ENCODE results near the gene OTUD1. TPM values are rescaled to one million over a fixed set of nuclear protein-coding genes. Genes with fewer than 3 reads are reported as not detected.
"Not testable (repeated sequence)": the region's sequence is repeated elsewhere in the genome, so short reads cannot be mapped to it uniquely, and the experiment has no call there.

OTUD1 gene
- polyA plus RNA-seq, 2 of the 4 experiments (the other 2 are of a cell fraction) = 2.3 to 2.4 TPM

- TF ChIP-seq RARB (CRISPR knock-in tag; IDR thresholded peaks at IDR 0.05) (no peak), CHD2 (IDR thresholded peaks at IDR 0.05; ENCODE audit: low read length, partially characterized antibody) (no peak), CBX8 (IDR thresholded peaks at IDR 0.05) (no peak), SREBF2 (IDR thresholded peaks at IDR 0.05) (no peak), FOSL2 (IDR thresholded peaks at IDR 0.05) (no peak), FOSL2 (CRISPR knock-in tag; IDR thresholded peaks at IDR 0.05) (no peak), PHF8 (IDR thresholded peaks at IDR 0.05; ENCODE audit: borderline replicate concordance, low read depth) (peak; percentile 55; the same call in 1 of the 2 replicates), KDM5A (IDR thresholded peaks at IDR 0.05) (no peak)
These were observed at the start of gene OTUD1 (continued) for GRCh38 chr10:23438547-23439451.

GRCh38 chr10:23390408-23390807 is 48.5 kb upstream of the OTUD1 start:
- H3K4me1 ChIP-seq; DNase-seq (ENCODE audit: low read depth in 1 of 2, low spot score in 1 of 2); ATAC-seq; H3K9me3 ChIP-seq; POLR2A ChIA-PET; H3K27ac ChIP-seq; H3K4me3 ChIP-seq; H3K4me2 ChIP-seq; FAIRE-seq; CTCF ChIA-PET: not testable (repeated sequence)
- WGBS (ENCODE audit: missing lambda C conversion rate) = 49% methylated on average over 10 of the region's 10 CpGs

- Histone ChIP-seq H3K4me2 (no peak overlapping the region), H3K4me3 (no peak overlapping the region), H3K4me1 (no peaks in the 10 kb centered on the region), H3K27ac (no peak overlapping the region), H3K9me3 (no peaks in the 10 kb centered on the region)
- no peak for ATAC-seq
- 59% methylated on average over 4 of the region's 4 CpGs for WGBS (ENCODE audit: missing lambda C conversion rate)
- no peak for FAIRE-seq
- TF ChIP-seq NPAS2 (CRISPR knock-in tag; IDR thresholded peaks at IDR 0.05; ENCODE audit: borderline replicate concordance) (no peak), TFCP2L1 (CRISPR knock-in tag; IDR thresholded peaks at IDR 0.05) (no peak), BCL3 (IDR thresholded peaks at IDR 0.05) (no peak), RNF2 (IDR thresholded peaks at IDR 0.05; ENCODE audit: borderline replicate concordance, low read depth) (no peak), NFE2L2 (conservative IDR thresholded peaks at IDR 0.05; ENCODE audit: low read length) (no peak), E2F6 (IDR thresholded peaks at IDR 0.05; ENCODE audit: borderline replicate concordance, low read depth) (no peak), PBX3 (IDR thresholded peaks at IDR 0.05) (no peak), GATA3 (IDR thresholded peaks at IDR 0.05; ENCODE audit: borderline replicate concordance) (no peak), HOXA7 (CRISPR knock-in tag; IDR thresholded peaks at IDR 0.05) (no peak)
- no peak for DNase-seq (ENCODE audit: low read depth in 1 of 2, low spot score in 1 of 2)
- ChIA-PET CTCF (interaction anchor here (0.8 kb wide), 1 partner anchor 15 kb away, joined by 5 read pairs; no protein-coding TSS in a partner anchor), POLR2A (no interaction called here)
These were observed 48.1 kb upstream of the OTUD1 start for GRCh38 chr10:23390809-23391208.

- Histone ChIP-seq H3K4me1 (no peaks in the 10 kb centered on the region), H3K4me2 (no peak overlapping the region), H3K9me3 (no peaks in the 10 kb centered on the region), H3K27ac (no peak overlapping the region), H3K4me3 (no peak overlapping the region)
- ATAC-seq (no peak), DNase-seq (ENCODE audit: low read depth in 1 of 2, low spot score in 1 of 2) (no peak), FAIRE-seq (no peak)
- WGBS (ENCODE audit: missing lambda C conversion rate) = 41% methylated on average over 2 of the region's 2 CpGs
- POLR2A ChIA-PET = no interaction called here
- CTCF ChIA-PET = interaction anchor here (0.8 kb wide), 1 partner anchor 14 kb away, joined by 5 read pairs; no protein-coding TSS in a partner anchor
- TF ChIP-seq EP300 (IDR thresholded peaks at IDR 0.05) (no peak), HMGXB4 (CRISPR knock-in tag; IDR thresholded peaks at IDR 0.05; ENCODE audit: borderline replicate concordance) (no peak), NPAS2 (CRISPR knock-in tag; IDR thresholded peaks at IDR 0.05; ENCODE audit: borderline replicate concordance) (no peak), ZFP36 (IDR thresholded peaks at IDR 0.05; ENCODE audit: borderline replicate concordance, partially characterized antibody) (no peak), TP53 (CRISPR knock-in tag; IDR thresholded peaks at IDR 0.05) (no peak), SREBF2 (IDR thresholded peaks at IDR 0.05) (no peak), HES2 (IDR thresholded peaks at IDR 0.05) (no peak), USF2 (IDR thresholded peaks at IDR 0.05) (no peak)
These were observed 47.1 kb upstream of the OTUD1 start for GRCh38 chr10:23391821-23392220.
